Measurements from ENCODE around the gene AQP1.

The AQP1 gene

GRCh38 chr7:30886608-30887011 lies 25.0 kb upstream of the AQP1 start:
- DNase-seq = no peak

- no peak for DNase-seq
Observed at GRCh38 chr7:30887464-30887872, 24.2 kb upstream of the AQP1 start.

GRCh38 chr7:30888747-30889146 lies 22.9 kb upstream of the AQP1 start:
- no peak for DNase-seq

- DNase-seq = no peak
Observed at GRCh38 chr7:30890226-30890625, 21.4 kb upstream of the AQP1 start.

- DNase-seq = no peak
Observed at GRCh38 chr7:30893357-30893756, 18.3 kb upstream of the AQP1 start.

GRCh38 chr7:30894009-30894408 lies 17.6 kb upstream of the AQP1 start:
- DNase-seq = no peak

- no peak for DNase-seq
Observed at GRCh38 chr7:30894866-30895605, 16.6 kb upstream of the AQP1 start.

GRCh38 chr7:30896036-30896435 lies 15.6 kb upstream of the AQP1 start:
- no peak for DNase-seq

- no peak for DNase-seq
Observed at GRCh38 chr7:30896783-30897637, 14.6 kb upstream of the AQP1 start.

GRCh38 chr7:30897770-30898169 lies 13.9 kb upstream of the AQP1 start:
- DNase-seq = no peak

- no peak for DNase-seq
Observed at GRCh38 chr7:30898411-30898810, 13.2 kb upstream of the AQP1 start.

- no peak for DNase-seq
Observed at GRCh38 chr7:30899066-30899465, 12.6 kb upstream of the AQP1 start.

GRCh38 chr7:30899630-30900029 lies 12.0 kb upstream of the AQP1 start:
- DNase-seq = no peak

GRCh38 chr7:30900053-30900452 lies 11.6 kb upstream of the AQP1 start:
- no peak for DNase-seq

GRCh38 chr7:30900803-30901362 lies 10.8 kb upstream of the AQP1 start:
- DNase-seq = no peak

GRCh38 chr7:30901856-30902255 lies 9.8 kb upstream of the AQP1 start:
- no peak for DNase-seq

- no peak for DNase-seq
Observed at GRCh38 chr7:30902466-30902865, 9.2 kb upstream of the AQP1 start.

- DNase-seq = no peak
Observed at GRCh38 chr7:30903146-30903545, 8.5 kb upstream of the AQP1 start.

GRCh38 chr7:30904561-30904960 lies 7.1 kb upstream of the AQP1 start:
- DNase-seq = no peak

- no peak for DNase-seq
Observed at GRCh38 chr7:30905078-30906012, 6.3 kb upstream of the AQP1 start.

GRCh38 chr7:30906014-30906413 lies 5.6 kb upstream of the AQP1 start:
- DNase-seq = no peak

GRCh38 chr7:30906515-30907240 lies 5.0 kb upstream of the AQP1 start:
- DNase-seq = no peak
